DMS79 treated with DMSO at 0.1 percent for 48 hours (cell line): ENCODE results near the gene TFAP2A.

Experiments
- DNase-seq: peaks from one replicate; lab custom pipeline; 2025; lab: John Stamatoyannopoulos, UW

Gene TFAP2A

GRCh38 chr6:10412461-10413261 lies 2.2 kb downstream of the TFAP2A start:
- DNase-seq = peak; percentile 18

- DNase-seq = peak; percentile 68
Measured at GRCh38 chr6:10411971-10412460, 2.9 kb downstream of the TFAP2A start.

GRCh38 chr6:10411131-10411970 lies 3.5 kb downstream of the TFAP2A start:
- DNase-seq = no peak

GRCh38 chr6:10410207-10411050 lies 4.4 kb downstream of the TFAP2A start:
- peak; percentile 28 for DNase-seq

GRCh38 chr6:10409731-10410206 lies 5.1 kb downstream of the TFAP2A start:
- peak; percentile 30 for DNase-seq

GRCh38 chr6:10409233-10409721 lies 5.6 kb downstream of the TFAP2A start:
- DNase-seq = peak; percentile 27

- DNase-seq = peak; percentile 15
Measured at GRCh38 chr6:10408457-10408856, 6.4 kb downstream of the TFAP2A start.

- peak; percentile 8 for DNase-seq
Measured at GRCh38 chr6:10407674-10408054, 7.2 kb downstream of the TFAP2A start.

GRCh38 chr6:10407018-10407673 lies 7.7 kb downstream of the TFAP2A start:
- no peak for DNase-seq

GRCh38 chr6:10406556-10406955 lies 8.3 kb downstream of the TFAP2A start:
- DNase-seq = no peak

- no peak for DNase-seq
Measured at GRCh38 chr6:10405513-10405900, 9.4 kb downstream of the TFAP2A start.

- DNase-seq = peak; percentile 14
Measured at GRCh38 chr6:10404799-10405512, 9.9 kb downstream of the TFAP2A start.

- DNase-seq = peak; percentile 77
Measured at GRCh38 chr6:10404107-10404798, 10.6 kb downstream of the TFAP2A start.

- no peak for DNase-seq
Measured at GRCh38 chr6:10403385-10404106, 11.3 kb downstream of the TFAP2A start.

GRCh38 chr6:10402648-10403311 lies 12.1 kb downstream of the TFAP2A start:
- DNase-seq = no peak

GRCh38 chr6:10401632-10402223 lies 13.1 kb downstream of the TFAP2A start:
- no peak for DNase-seq

GRCh38 chr6:10401004-10401536 lies 13.8 kb downstream of the TFAP2A start:
- DNase-seq = no peak

GRCh38 chr6:10400330-10400729 lies 14.5 kb downstream of the TFAP2A start:
- DNase-seq = no peak
